ENCODE measurements around the gene CEP19. TPM values are rescaled to one million over a fixed set of nuclear protein-coding genes. Genes with fewer than 3 reads are reported as not detected.

The CEP19 gene
- total RNA-seq, 1 donor from 2014 or later: 2.1 TPM

DNA sequence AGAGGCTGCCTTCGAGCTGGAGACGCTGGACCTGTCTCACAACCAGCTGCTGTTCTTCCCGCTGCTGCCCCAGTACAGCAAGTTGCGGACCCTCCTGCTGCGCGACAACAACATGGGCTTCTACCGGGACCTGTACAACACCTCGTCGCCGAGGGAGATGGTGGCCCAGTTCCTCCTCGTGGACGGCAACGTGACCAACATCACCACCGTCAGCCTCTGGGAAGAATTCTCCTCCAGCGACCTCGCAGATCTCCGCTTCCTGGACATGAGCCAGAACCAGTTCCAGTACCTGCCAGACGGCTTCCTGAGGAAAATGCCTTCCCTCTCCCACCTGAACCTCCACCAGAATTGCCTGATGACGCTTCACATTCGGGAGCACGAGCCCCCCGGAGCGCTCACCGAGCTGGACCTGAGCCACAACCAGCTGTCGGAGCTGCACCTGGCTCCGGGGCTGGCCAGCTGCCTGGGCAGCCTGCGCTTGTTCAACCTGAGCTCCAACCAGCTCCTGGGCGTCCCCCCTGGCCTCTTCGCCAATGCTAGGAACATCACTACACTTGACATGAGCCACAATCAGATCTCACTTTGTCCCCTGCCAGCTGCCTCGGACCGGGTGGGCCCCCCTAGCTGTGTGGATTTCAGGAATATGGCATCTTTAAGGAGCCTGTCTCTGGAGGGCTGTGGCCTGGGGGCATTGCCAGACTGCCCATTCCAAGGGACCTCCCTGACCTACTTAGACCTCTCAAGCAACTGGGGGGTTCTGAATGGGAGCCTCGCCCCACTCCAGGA lies 51.5 kb downstream of the CEP19 start:
- peaks cover 19% of the 10 kb centered on the region for H3K4me1 Mint-ChIP-seq
- TF ChIP-seq, protein P1, sequence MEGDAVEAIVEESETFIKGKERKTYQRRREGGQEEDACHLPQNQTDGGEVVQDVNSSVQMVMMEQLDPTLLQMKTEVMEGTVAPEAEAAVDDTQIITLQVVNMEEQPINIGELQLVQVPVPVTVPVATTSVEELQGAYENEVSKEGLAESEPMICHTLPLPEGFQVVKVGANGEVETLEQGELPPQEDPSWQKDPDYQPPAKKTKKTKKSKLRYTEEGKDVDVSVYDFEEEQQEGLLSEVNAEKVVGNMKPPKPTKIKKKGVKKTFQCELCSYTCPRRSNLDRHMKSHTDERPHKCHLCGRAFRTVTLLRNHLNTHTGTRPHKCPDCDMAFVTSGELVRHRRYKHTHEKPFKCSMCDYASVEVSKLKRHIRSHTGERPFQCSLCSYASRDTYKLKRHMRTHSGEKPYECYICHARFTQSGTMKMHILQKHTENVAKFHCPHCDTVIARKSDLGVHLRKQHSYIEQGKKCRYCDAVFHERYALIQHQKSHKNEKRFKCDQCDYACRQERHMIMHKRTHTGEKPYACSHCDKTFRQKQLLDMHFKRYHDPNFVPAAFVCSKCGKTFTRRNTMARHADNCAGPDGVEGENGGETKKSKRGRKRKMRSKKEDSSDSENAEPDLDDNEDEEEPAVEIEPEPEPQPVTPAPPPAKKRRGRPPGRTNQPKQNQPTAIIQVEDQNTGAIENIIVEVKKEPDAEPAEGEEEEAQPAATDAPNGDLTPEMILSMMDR (IDR thresholded peaks at IDR 0.05; ENCODE audit: unreplicated experiment): no peak
- DNase-seq (ENCODE audit: low spot score in 2 of 2, unreplicated experiment in 2 of 2): no peak
- no peak overlapping the region for H3K27ac Mint-ChIP-seq
- H3K27me3 Mint-ChIP-seq (ENCODE audit: low read depth): no peaks in the 10 kb centered on the region
- no peaks in the 10 kb centered on the region for H3K36me3 Mint-ChIP-seq
- H3K4me3 Mint-ChIP-seq: no peak overlapping the region
- no peaks in the 10 kb centered on the region for H3K9me3 Mint-ChIP-seq

DNA sequence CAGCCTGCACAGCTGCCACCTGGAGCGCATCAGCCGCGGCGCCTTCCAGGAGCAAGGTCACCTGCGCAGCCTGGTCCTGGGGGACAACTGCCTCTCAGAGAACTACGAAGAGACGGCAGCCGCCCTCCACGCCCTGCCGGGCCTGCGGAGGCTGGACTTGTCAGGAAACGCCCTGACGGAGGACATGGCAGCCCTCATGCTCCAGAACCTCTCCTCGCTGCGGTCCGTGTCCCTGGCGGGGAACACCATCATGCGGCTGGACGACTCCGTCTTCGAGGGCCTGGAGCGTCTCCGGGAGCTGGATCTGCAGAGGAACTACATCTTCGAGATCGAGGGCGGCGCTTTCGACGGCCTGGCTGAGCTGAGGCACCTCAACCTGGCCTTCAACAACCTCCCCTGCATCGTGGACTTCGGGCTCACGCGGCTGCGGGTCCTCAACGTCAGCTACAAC lies 52.1 kb downstream of the CEP19 start:
- Mint-ChIP-seq H3K27ac (no peak overlapping the region), H3K36me3 (no peaks in the 10 kb centered on the region), H3K4me1 (peaks cover 19% of the 10 kb centered on the region), H3K4me3 (no peak overlapping the region), H3K9me3 (no peaks in the 10 kb centered on the region), H3K27me3 (ENCODE audit: low read depth) (no peaks in the 10 kb centered on the region)
- DNase-seq (ENCODE audit: low spot score in 2 of 2, unreplicated experiment in 2 of 2): no peak
- TF ChIP-seq, protein P1 (IDR thresholded peaks at IDR 0.05; ENCODE audit: unreplicated experiment): no peak

Other genes starting within 250 kb of the CEP19 start
- 19.5 to 21.3 TPM (median 21.0 TPM) in 3 replicates for gene RNF168, start 208.5 kb downstream of the CEP19 start, total RNA-seq
- not detected in 3 replicates for gene SMCO1, start 196.9 kb downstream of the CEP19 start, total RNA-seq
- 12.3 to 15.7 TPM (median 13.4 TPM) in 3 replicates for gene WDR53, start 143.7 kb downstream of the CEP19 start, total RNA-seq
- gene FBXO45, start 143.6 kb downstream of the CEP19 start, total RNA-seq: 9.1 to 9.4 TPM (median 9.4 TPM) in 3 replicates
- 0.72 to 1.3 TPM (median 0.93 TPM) in 3 replicates for gene NRROS, start 72.6 kb downstream of the CEP19 start, total RNA-seq
- 24.8 to 26.4 TPM (median 25.9 TPM) in 3 replicates for gene PIGX, start 127 bp upstream of the CEP19 start, total RNA-seq
- 52.0 to 53.1 TPM (median 52.8 TPM) in 3 replicates for gene PAK2, start 27.6 kb upstream of the CEP19 start, total RNA-seq
- 44.4 to 47.3 TPM (median 46.5 TPM) in 3 replicates for gene SENP5, start 155.7 kb upstream of the CEP19 start, total RNA-seq
- gene NCBP2, start 230.3 kb upstream of the CEP19 start, total RNA-seq: 77.9 to 83.0 TPM (median 82.8 TPM) in 3 replicates